ENCODE measurements around the gene CYBB.
"Not testable (repeated sequence)": the region's sequence is repeated elsewhere in the genome, so short reads cannot be mapped to it uniquely, and the experiment has no call there.

The CYBB gene

DNA sequence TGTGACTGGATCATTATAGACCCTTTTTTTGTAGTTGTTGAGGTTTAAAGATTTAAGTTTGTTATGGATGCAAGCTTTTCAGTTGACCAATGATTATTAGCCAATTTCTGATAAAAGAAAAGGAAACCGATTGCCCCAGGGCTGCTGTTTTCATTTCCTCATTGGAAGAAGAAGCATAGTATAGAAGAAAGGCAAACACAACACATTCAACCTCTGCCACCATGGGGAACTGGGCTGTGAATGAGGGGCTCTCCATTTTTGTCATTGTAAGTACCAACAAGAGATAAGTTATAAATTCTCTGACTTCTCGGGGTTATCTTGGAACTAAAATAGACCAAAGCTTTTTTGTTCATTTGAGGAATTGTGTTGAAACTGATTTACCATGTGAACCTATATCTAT is at the start of gene CYBB:
Gene CYBB, plus strand, starts transcription at position 203 of the 400 bp plus-strand sequence. Its CDS starts 19 bp downstream, at position 222.
- DNase-seq (ENCODE audit: low read depth): no peak

- peak; percentile 6 for DNase-seq (ENCODE audit: low read depth)
Measured at GRCh38 chrX:37745354-37745753, 34.5 kb upstream of the CYBB start.

GRCh38 chrX:37745835-37746217 is 34.0 kb upstream of the CYBB start:
- DNase-seq (ENCODE audit: low read depth): no peak

GRCh38 chrX:37746218-37746941 is 33.5 kb upstream of the CYBB start:
- no peak for DNase-seq (ENCODE audit: low read depth)

DNA sequence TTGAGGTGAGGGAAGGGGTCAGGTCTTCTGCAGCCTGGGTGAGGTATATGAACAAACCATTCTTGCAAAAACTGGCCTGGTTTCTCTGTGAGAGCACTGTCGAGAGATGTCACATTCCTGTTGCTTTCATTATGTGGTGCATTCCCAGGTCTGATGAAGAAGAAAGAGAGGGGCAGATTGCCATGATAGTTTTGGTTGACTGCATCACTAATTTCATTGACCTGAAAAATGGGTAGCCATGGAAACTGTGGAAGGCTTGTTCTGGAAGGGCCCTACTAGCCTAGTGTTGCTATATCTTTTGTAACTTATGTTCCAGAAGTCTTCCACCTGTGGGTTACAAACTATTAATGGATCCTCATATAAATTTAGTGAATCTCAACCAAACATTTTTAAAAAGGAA is 32.9 kb upstream of the CYBB start:
- no peak for DNase-seq (ENCODE audit: low read depth)

DNA sequence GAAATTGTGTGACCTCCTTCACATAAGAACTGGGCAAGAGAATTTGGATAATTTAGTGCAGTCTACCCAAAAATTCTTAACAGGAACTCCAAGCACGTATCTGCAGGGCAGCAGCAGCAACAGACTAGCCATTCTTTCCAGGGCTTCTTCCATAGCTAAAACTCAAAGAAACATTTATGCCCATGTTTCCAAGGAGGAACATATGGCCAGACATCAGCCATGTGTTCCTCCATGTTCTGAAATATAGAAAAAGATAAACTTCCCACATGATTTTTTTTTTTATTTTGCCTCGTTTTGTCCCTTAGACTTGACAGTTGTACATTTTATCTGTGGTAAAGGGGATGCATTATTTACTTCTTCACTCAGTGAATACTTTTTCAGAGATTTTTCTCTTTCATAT is 27.6 kb upstream of the CYBB start:
- DNase-seq (ENCODE audit: low read depth): no peak

DNA sequence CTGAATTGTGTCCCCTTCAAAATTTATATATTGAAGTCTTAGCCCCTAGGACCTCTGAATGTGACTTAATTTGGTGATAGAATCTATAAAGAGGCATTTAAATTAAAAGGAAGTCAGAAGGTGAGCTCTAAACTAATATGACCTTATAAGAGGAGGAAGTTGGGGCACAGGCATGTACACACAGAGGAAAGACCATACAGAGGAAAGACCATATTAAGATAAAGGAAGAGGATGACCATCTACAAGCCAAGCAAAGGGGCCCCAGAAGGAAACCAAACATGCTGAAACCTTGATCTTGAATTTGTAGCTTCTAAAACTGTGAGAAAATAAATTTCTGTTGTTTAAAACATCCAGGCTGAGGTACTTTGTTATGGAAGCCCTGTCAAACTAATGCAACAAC is 26.9 kb upstream of the CYBB start:
- DNase-seq (ENCODE audit: low read depth): no peak

DNA sequence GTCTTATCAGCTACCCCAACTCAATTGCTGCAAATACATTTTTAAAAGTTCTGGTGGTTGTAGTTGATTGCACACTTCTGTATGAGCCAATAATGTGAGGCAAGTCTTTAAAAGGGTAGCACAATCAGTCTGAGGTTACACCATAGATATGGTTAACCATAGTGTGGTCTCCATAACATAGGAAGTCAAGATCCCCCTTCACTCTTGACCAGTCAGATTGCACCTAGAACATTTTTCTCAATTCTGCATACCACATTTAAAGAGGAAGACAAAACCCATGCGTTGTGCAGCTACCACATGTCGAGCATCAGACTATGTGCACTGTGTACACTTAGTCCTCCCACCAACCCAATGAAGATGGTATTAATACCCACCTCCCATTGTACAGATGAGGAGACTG is 26.5 kb upstream of the CYBB start:
- DNase-seq (ENCODE audit: low read depth): no peak

- DNase-seq (ENCODE audit: low read depth): no peak
Measured at GRCh38 chrX:37754516-37754915, 25.3 kb upstream of the CYBB start.

DNA sequence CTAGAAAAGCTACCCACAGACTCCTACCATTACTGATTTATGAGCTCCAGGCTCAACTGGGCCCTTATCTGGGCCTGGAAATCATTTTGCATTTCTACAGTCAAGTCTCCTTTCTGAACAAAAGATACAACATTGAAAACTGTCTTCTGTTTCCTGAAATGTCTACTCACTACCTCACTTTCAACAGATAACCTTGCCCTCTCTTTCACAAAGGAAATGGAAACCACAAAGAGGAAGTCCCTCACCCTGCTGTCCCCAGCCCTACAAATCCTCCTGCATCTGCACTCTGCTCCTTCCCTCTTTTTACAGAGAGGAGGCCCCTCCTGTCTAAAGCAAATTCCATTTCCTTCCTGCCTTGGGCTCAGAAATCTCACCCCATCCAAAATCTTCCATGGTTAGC is 24.8 kb upstream of the CYBB start:
- DNase-seq (ENCODE audit: low read depth): no peak

GRCh38 chrX:37757082-37757481 is 22.8 kb upstream of the CYBB start:
- DNase-seq (ENCODE audit: low read depth): no peak

- DNase-seq (ENCODE audit: low read depth): no peak
Measured at GRCh38 chrX:37759351-37759750, 20.5 kb upstream of the CYBB start.

GRCh38 chrX:37759878-37760418 is 19.9 kb upstream of the CYBB start:
- no peak for DNase-seq (ENCODE audit: low read depth)

GRCh38 chrX:37763400-37763799 is 16.5 kb upstream of the CYBB start:
- DNase-seq (ENCODE audit: low read depth): no peak

GRCh38 chrX:37765507-37765906 is 14.4 kb upstream of the CYBB start:
- no peak for DNase-seq (ENCODE audit: low read depth)

DNA sequence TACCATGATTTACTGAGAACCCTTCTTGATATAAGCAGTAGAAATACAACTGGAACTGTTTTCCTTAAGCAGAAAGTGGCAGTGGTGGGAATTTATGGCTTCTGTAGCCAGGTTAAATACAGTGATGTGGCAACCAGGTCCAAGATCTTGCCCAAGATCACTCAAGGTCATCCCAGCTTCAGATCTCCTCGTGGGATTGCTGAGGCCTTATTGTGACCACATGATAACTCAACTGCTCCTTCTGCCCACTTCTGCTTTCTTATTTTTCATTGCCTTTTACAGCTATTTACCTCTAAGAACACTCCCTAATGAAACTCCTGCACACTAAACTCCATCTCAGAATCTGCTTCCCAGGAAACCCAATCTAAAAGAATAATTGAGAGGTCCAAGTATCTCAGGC is 12.4 kb upstream of the CYBB start:
- no peak for DNase-seq (ENCODE audit: low read depth)

DNA sequence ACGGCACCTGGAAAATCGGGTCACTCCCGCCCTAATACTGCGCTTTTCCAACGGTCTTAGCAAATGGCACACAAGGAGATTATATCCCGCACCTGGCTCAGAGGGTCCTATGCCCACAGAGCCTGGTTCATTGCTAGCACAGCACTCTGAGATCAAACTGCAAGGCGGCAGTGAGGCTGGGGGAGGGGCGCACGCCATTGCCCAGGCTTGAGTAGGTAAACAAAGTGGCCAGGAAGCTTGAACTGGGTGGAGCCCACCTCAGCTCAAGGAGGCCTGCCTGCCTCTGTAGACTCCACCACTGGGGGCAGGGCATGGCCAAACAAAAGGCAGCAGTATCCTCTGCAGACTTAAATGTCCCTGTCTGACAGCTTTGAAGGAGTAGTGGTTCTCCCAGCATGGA is 11.0 kb upstream of the CYBB start:
- not testable (repeated sequence) for DNase-seq (ENCODE audit: low read depth)

GRCh38 chrX:37776283-37776986 is 3.4 kb upstream of the CYBB start:
- no peak for DNase-seq (ENCODE audit: low read depth)

GRCh38 chrX:37776987-37777325 is 2.9 kb upstream of the CYBB start:
- no peak for DNase-seq (ENCODE audit: low read depth)

GRCh38 chrX:37781081-37781480 is 1.2 kb downstream of the CYBB start:
- DNase-seq (ENCODE audit: low read depth): no peak

- DNase-seq (ENCODE audit: low read depth): no peak
Measured at GRCh38 chrX:37781814-37782213, 2.0 kb downstream of the CYBB start.

GRCh38 chrX:37782359-37782758 is 2.5 kb downstream of the CYBB start:
- no peak for DNase-seq (ENCODE audit: low read depth)

GRCh38 chrX:37783305-37783704 is 3.4 kb downstream of the CYBB start:
- DNase-seq (ENCODE audit: low read depth): no peak

GRCh38 chrX:37785569-37785968 is 5.7 kb downstream of the CYBB start:
- DNase-seq (ENCODE audit: low read depth): no peak

Measured in GM04503 (cell line).